Measurements from ENCODE around the gene POU6F1.
"Not testable (repeated sequence)": the region's sequence is repeated elsewhere in the genome, so short reads cannot be mapped to it uniquely, and the experiment has no call there.

The POU6F1 gene

GRCh38 chr12:51217968-51218606 lies at the start of gene POU6F1:
TSS of gene POU6F1 (minus strand) at chr12:51218062. CDS start at chr12:51206836, 11,226 bp downstream.
- peak; percentile 38 for DNase-seq (ENCODE audit: low read depth)

GRCh38 chr12:51265024-51265423 lies 47.2 kb upstream of the POU6F1 start:
- no peak for DNase-seq (ENCODE audit: low read depth)

- DNase-seq (ENCODE audit: low read depth), result no peak
These were observed 46.4 kb upstream of the POU6F1 start for GRCh38 chr12:51264297-51264696.

GRCh38 chr12:51263341-51263740 lies 45.5 kb upstream of the POU6F1 start:
- DNase-seq (ENCODE audit: low read depth), result no peak

GRCh38 chr12:51262758-51263177 lies 44.9 kb upstream of the POU6F1 start:
- DNase-seq (ENCODE audit: low read depth), result no peak

GRCh38 chr12:51259600-51259999 lies 41.7 kb upstream of the POU6F1 start:
- not testable (repeated sequence) for DNase-seq (ENCODE audit: low read depth)

GRCh38 chr12:51254536-51254935 lies 36.7 kb upstream of the POU6F1 start:
- DNase-seq (ENCODE audit: low read depth), result no peak

GRCh38 chr12:51253276-51253675 lies 35.4 kb upstream of the POU6F1 start:
- no peak for DNase-seq (ENCODE audit: low read depth)

GRCh38 chr12:51247523-51248206 lies 29.8 kb upstream of the POU6F1 start:
- no peak for DNase-seq (ENCODE audit: low read depth)

- no peak for DNase-seq (ENCODE audit: low read depth)
These were observed 28.5 kb upstream of the POU6F1 start for GRCh38 chr12:51246254-51246853.

- no peak for DNase-seq (ENCODE audit: low read depth)
These were observed 27.8 kb upstream of the POU6F1 start for GRCh38 chr12:51245476-51246253.

GRCh38 chr12:51244269-51244668 lies 26.4 kb upstream of the POU6F1 start:
- no peak for DNase-seq (ENCODE audit: low read depth)

- DNase-seq (ENCODE audit: low read depth), result no peak
These were observed 25.0 kb upstream of the POU6F1 start for GRCh38 chr12:51242876-51243275.

- DNase-seq (ENCODE audit: low read depth), result no peak
These were observed 24.3 kb upstream of the POU6F1 start for GRCh38 chr12:51242120-51242519.

- no peak for DNase-seq (ENCODE audit: low read depth)
These were observed 23.1 kb upstream of the POU6F1 start for GRCh38 chr12:51240971-51241370.

GRCh38 chr12:51238510-51239334 lies 20.9 kb upstream of the POU6F1 start, which contains the start of gene DAZAP2:
TSS of gene DAZAP2 (plus strand) at chr12:51238826. CDS start at chr12:51238908, 82 bp downstream.
- DNase-seq (ENCODE audit: low read depth), result peak; percentile 83

GRCh38 chr12:51238037-51238509 lies 20.2 kb upstream of the POU6F1 start:
- no peak for DNase-seq (ENCODE audit: low read depth)

GRCh38 chr12:51234530-51234929 lies 16.7 kb upstream of the POU6F1 start:
- DNase-seq (ENCODE audit: low read depth), result no peak

- DNase-seq (ENCODE audit: low read depth), result no peak
These were observed 14.8 kb upstream of the POU6F1 start for GRCh38 chr12:51232642-51233041.

GRCh38 chr12:51229116-51229809 lies 11.4 kb upstream of the POU6F1 start:
- DNase-seq (ENCODE audit: low read depth), result no peak

GRCh38 chr12:51227962-51228361 lies 10.1 kb upstream of the POU6F1 start:
- no peak for DNase-seq (ENCODE audit: low read depth)
